HCT116 (cell line): ENCODE measurements around the gene PPP1R12C.

Experiments
- CEBPB ChIP-seq: IDR thresholded peaks from 2 replicates; pipeline ENCODE4 v1.6.1; 2012; ENCODE audit warnings: low read depth
- ELF1 ChIP-seq: IDR thresholded peaks from 2 replicates; pipeline ENCODE4 v1.6.1; 2012; ENCODE audit warnings: low read depth, borderline replicate concordance
- EZH2 ChIP-seq: fragments of 200-600 bp; sonication (generic); IDR thresholded peaks from 2 replicates; pipeline ENCODE4 v1.6.1; 2017; ENCODE audit warnings: antibody characterized with exemption, mixed run types
- JUND ChIP-seq: IDR thresholded peaks from 2 replicates; pipeline ENCODE4 v1.6.1; 2012
- POLR2A ChIP-seq: IDR thresholded peaks from 2 replicates; pipeline ENCODE4 v1.7.0; 2011; ENCODE audit warnings: borderline replicate concordance; ENCODE audit not compliant: insufficient read depth, insufficient read length; ENCODE audit errors: extremely low read depth
- POLR2AphosphoS5 ChIP-seq: IDR thresholded peaks from 2 replicates; pipeline ENCODE4 v1.6.1; 2011; ENCODE audit warnings: mild to moderate bottlenecking, low read depth, low read length, moderate library complexity
- RAD21 ChIP-seq: IDR thresholded peaks from 2 replicates; pipeline ENCODE4 v1.6.1; 2012; ENCODE audit warnings: low read depth, mild to moderate bottlenecking
- SIN3A ChIP-seq: IDR thresholded peaks from 2 replicates; pipeline ENCODE4 v1.6.1; 2012; ENCODE audit warnings: low read depth
- YY1 ChIP-seq: IDR thresholded peaks from 2 replicates; pipeline ENCODE4 v1.6.1; 2011; ENCODE audit warnings: low read length, low read depth, moderate library complexity, mild to moderate bottlenecking; ENCODE audit not compliant: insufficient replicate concordance; ENCODE audit errors: extremely low read depth
- TF ChIP-seq, protein P1 (sequence below): IDR thresholded peaks from 2 replicates; pipeline ENCODE4 v1.6.1; 2012; ENCODE audit warnings: low read depth
- TF ChIP-seq, protein P2 (sequence below), 3 experiments: fragments of 200-600 bp in 1 of 3; sonication (generic) in 1 of 3; IDR thresholded peaks in 2 of 3; conservative IDR thresholded peaks in 1 of 3; 2 replicates each; pipeline ENCODE4 v1.5.1; 2012 to 2017; ENCODE audit warnings: low read depth in 2 of 3, low read length in 2 of 3, antibody characterized with exemption in 1 of 3, borderline replicate concordance in 1 of 3, control low read depth in 1 of 3, mild to moderate bottlenecking in 1 of 3, mixed read lengths in 1 of 3, mixed run types in 1 of 3, moderate library complexity in 1 of 3; ENCODE audit not compliant: insufficient read depth in 1 of 3

DNA sequence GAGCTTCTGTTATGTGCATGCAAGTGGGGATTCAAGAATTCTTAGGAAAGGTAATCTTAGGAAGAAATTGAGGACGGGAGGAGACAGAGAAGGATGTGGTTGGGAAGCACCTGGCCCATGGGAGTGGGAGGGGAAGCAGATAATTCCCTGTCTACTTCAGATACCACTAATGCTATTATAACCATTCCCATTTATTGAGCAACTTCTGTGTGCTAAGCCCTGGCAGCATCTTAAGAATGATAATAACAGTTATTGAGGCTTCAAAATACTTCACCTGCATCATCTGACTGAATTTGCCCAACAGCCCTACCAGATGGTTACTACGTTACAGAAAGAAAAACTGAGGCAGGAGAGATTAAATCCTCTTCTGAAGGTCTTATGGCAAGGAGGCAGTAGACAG, 40.3 kb downstream of the PPP1R12C start:
- TF ChIP-seq YY1 (no peak), EZH2 (no peak), RAD21 (no peak), ELF1 (no peak), POLR2A (no peak), CEBPB (no peak), SIN3A (no peak), POLR2AphosphoS5 (no peak), JUND (no peak)
- TF ChIP-seq, protein P1, sequence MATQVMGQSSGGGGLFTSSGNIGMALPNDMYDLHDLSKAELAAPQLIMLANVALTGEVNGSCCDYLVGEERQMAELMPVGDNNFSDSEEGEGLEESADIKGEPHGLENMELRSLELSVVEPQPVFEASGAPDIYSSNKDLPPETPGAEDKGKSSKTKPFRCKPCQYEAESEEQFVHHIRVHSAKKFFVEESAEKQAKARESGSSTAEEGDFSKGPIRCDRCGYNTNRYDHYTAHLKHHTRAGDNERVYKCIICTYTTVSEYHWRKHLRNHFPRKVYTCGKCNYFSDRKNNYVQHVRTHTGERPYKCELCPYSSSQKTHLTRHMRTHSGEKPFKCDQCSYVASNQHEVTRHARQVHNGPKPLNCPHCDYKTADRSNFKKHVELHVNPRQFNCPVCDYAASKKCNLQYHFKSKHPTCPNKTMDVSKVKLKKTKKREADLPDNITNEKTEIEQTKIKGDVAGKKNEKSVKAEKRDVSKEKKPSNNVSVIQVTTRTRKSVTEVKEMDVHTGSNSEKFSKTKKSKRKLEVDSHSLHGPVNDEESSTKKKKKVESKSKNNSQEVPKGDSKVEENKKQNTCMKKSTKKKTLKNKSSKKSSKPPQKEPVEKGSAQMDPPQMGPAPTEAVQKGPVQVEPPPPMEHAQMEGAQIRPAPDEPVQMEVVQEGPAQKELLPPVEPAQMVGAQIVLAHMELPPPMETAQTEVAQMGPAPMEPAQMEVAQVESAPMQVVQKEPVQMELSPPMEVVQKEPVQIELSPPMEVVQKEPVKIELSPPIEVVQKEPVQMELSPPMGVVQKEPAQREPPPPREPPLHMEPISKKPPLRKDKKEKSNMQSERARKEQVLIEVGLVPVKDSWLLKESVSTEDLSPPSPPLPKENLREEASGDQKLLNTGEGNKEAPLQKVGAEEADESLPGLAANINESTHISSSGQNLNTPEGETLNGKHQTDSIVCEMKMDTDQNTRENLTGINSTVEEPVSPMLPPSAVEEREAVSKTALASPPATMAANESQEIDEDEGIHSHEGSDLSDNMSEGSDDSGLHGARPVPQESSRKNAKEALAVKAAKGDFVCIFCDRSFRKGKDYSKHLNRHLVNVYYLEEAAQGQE, result no peak
- TF ChIP-seq, protein P2, sequence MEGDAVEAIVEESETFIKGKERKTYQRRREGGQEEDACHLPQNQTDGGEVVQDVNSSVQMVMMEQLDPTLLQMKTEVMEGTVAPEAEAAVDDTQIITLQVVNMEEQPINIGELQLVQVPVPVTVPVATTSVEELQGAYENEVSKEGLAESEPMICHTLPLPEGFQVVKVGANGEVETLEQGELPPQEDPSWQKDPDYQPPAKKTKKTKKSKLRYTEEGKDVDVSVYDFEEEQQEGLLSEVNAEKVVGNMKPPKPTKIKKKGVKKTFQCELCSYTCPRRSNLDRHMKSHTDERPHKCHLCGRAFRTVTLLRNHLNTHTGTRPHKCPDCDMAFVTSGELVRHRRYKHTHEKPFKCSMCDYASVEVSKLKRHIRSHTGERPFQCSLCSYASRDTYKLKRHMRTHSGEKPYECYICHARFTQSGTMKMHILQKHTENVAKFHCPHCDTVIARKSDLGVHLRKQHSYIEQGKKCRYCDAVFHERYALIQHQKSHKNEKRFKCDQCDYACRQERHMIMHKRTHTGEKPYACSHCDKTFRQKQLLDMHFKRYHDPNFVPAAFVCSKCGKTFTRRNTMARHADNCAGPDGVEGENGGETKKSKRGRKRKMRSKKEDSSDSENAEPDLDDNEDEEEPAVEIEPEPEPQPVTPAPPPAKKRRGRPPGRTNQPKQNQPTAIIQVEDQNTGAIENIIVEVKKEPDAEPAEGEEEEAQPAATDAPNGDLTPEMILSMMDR (IDR thresholded peaks at IDR 0.05 in 2 of 3, conservative IDR thresholded peaks at IDR 0.05 in 1 of 3; ENCODE audit: borderline replicate concordance in 1 of 3, insufficient read depth in 1 of 3, low read depth in 2 of 3, low read length in 2 of 3), result no peak
